ENCODE results near the gene PBX1.

Gene PBX1

DNA sequence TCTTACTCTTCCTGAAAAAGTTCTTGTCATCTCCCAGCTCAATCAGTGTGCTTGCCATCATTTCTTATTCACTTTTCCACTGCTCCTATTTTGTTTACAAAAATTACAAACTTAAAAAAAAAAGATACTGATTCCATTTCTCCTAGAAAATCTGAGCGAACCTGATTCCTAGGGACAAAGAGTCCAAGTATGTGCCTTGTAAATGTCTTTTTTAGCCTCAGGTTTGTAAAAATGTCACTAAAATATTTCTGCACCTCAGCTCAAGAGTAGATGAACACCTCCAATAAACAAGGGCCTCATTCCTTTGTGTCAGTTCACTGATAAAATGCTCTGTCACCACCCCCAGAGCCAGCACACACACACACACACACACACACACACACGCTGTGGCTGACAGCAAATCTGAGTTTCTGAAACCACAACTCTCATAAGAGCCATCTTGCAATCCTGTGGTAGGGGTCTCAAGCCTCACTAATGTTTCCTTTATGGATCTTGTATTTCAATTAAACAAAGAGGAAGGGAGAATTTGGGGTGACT is 299.2 kb downstream of the PBX1 start:
- in situ Hi-C loops (cut with HindIII; ENCODE audit: low sequenced_read_pairs): no loop called here
- DNase-seq (ENCODE audit: low read depth): no peak
- H3K4me3 ChIP-seq (ENCODE audit: low read depth, low read length): no peak overlapping the region
- TF ChIP-seq, protein P1, sequence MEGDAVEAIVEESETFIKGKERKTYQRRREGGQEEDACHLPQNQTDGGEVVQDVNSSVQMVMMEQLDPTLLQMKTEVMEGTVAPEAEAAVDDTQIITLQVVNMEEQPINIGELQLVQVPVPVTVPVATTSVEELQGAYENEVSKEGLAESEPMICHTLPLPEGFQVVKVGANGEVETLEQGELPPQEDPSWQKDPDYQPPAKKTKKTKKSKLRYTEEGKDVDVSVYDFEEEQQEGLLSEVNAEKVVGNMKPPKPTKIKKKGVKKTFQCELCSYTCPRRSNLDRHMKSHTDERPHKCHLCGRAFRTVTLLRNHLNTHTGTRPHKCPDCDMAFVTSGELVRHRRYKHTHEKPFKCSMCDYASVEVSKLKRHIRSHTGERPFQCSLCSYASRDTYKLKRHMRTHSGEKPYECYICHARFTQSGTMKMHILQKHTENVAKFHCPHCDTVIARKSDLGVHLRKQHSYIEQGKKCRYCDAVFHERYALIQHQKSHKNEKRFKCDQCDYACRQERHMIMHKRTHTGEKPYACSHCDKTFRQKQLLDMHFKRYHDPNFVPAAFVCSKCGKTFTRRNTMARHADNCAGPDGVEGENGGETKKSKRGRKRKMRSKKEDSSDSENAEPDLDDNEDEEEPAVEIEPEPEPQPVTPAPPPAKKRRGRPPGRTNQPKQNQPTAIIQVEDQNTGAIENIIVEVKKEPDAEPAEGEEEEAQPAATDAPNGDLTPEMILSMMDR (IDR thresholded peaks at IDR 0.05; ENCODE audit: low read depth, low read length, missing control alignments): no peak

DNA sequence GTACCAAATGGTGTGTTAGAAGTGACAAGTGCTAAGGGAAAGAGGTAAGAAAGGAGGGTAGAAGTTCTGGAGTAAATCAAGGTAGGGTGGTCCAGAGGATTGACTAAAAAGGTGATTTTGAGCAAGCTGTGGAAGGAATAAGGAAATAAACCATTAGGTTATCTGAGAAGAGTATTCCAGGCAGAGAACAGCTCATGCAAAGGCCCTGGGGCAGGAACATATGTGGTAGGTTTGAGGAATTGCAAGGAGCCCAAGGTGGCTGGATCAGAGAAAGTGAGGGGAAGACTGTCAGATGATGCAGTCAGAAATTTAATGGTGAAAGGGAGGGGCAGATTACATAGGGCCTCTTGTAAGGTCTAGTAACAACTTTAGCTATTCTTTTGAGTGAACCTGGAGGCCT is 302.6 kb downstream of the PBX1 start:
- in situ Hi-C loops (cut with HindIII; ENCODE audit: low sequenced_read_pairs): no loop called here
- TF ChIP-seq, protein P1 (IDR thresholded peaks at IDR 0.05; ENCODE audit: low read depth, low read length, missing control alignments): no peak

DNA sequence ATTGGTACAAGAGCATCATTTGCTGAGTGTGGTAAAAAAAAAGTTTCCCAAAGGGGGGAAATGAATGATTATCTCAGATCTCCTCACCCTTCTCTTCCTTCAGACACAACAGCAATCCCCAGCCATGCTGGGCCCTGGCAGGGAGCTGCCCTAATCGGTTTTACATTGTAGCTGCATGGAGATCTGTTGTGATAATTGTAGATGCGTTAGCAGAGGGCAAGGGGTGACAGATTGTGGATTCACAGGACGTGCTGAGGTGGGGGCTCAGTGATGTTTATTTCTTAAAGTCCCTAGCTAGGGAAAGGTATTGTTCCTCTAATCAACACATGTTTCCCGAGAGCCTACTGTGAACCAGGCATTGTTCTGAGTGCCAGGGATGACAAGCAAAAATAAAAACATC is 304.1 kb downstream of the PBX1 start:
- TF ChIP-seq, protein P1 (IDR thresholded peaks at IDR 0.05; ENCODE audit: low read depth, low read length, missing control alignments): no peak
- in situ Hi-C loops (cut with HindIII; ENCODE audit: low sequenced_read_pairs): no loop called here
- DNase-seq (ENCODE audit: low read depth): no peak
- no peak overlapping the region for H3K4me3 ChIP-seq (ENCODE audit: low read depth, low read length)

More for the DNA sequence above, 302.6 kb downstream of the PBX1 start:
- no peak for DNase-seq (ENCODE audit: low read depth)
- no peak overlapping the region for H3K4me3 ChIP-seq (ENCODE audit: low read depth, low read length)

DNA sequence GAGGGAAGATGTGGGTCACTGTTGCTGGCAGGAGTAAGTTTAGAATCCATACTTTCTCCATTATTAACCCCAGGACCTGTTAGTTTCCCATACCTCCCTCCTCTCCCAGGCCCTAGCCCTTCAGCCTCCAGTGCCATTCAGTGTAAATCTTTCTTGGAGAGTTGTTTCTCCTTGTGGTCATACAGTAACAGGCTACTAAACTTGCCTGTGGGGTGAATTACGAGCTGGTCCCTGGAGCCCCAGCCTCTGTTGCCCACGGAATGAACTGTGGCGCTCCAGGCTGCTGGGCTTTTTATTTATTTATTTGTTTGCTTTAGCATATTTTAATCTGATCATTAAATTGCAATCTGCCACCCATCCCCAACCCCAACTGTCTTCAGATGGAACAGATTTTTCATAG is 305.2 kb downstream of the PBX1 start:
- DNase-seq (ENCODE audit: low read depth): no peak
- in situ Hi-C loops (cut with HindIII; ENCODE audit: low sequenced_read_pairs): no loop called here
- no peak overlapping the region for H3K4me3 ChIP-seq (ENCODE audit: low read depth, low read length)
- TF ChIP-seq, protein P1 (IDR thresholded peaks at IDR 0.05; ENCODE audit: low read depth, low read length, missing control alignments): no peak

DNA sequence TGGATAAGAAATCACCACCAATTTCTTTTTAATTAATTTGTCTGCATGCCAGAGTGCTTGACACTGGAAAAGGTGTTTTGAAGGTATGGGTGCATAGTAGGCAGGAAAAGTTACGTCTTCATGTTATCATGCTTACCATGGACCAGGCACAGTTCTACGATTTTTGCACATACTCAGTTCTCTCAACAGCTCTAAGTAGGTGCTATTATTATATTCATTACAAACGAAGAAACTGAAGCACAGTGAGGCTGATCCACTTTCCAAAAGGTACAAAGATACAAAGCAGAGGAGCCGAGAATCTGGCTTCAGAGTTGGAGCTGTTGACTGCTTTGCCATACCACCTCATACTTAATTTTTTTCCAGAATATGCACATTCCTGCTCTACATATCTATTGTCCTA is 306.4 kb downstream of the PBX1 start:
- in situ Hi-C loops (cut with HindIII; ENCODE audit: low sequenced_read_pairs): no loop called here
- no peak overlapping the region for H3K4me3 ChIP-seq (ENCODE audit: low read depth, low read length)
- DNase-seq (ENCODE audit: low read depth): no peak
- TF ChIP-seq, protein P1 (IDR thresholded peaks at IDR 0.05; ENCODE audit: low read depth, low read length, missing control alignments): no peak

DNA sequence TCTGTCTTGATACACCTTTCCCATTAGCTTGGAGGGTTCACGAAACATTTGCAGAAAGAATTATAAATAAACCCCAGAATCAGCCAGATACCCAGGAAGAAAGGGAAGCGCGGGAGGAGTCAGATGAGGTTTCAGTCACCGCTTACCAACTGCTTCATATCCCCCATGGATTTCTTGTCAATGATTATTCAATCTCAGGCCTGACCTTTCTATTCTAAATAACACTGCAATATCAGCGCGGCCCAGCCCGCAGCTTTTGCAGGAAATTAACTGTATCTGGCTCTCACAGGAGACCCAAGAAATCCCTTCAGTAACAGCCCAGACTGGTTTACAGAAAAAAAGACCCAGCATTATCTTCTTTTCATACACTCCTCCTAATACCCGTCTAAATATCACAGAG is 308.6 kb downstream of the PBX1 start:
- no peak for DNase-seq (ENCODE audit: low read depth)
- no peak overlapping the region for H3K4me3 ChIP-seq (ENCODE audit: low read depth, low read length)
- in situ Hi-C loops (cut with HindIII; ENCODE audit: low sequenced_read_pairs): no loop called here
- TF ChIP-seq, protein P1 (IDR thresholded peaks at IDR 0.05; ENCODE audit: low read depth, low read length, missing control alignments): no peak

DNA sequence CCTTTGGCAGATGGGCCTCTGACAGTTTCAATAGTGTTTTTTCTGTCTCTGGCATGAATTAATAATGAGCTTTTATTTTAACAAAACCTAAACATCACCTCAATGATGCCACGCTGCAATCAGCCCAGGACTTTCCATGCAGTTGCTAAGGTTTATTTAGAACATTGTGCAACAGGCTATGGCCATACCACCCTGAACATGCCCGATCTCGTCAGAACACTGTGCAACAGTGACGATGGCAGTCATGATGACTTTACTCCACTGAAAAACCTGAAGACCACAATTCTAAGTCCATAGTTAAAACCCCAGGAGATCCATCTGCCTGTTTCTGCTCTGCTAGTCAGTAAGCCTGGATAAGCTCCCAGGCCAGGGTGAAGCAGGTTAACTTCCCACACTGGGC is 310.0 kb downstream of the PBX1 start:
- TF ChIP-seq, protein P1 (IDR thresholded peaks at IDR 0.05; ENCODE audit: low read depth, low read length, missing control alignments): no peak
- in situ Hi-C loops (cut with HindIII; ENCODE audit: low sequenced_read_pairs): no loop called here
- DNase-seq (ENCODE audit: low read depth): no peak
- no peak overlapping the region for H3K4me3 ChIP-seq (ENCODE audit: low read depth, low read length)
